H9 (cell line): ENCODE data around the gene SLC35F3. TPM values are rescaled to one million over a fixed set of nuclear protein-coding genes. Genes with fewer than 3 reads are reported as not detected.

Experiments
- DNase-seq: peaks from one replicate; pipeline ENCODE4 v3.0.0-alpha.2; 2017
- H2AFZ ChIP-seq: one replicate; pipeline ENCODE4 v1.6.1; 2013; ENCODE audit warnings: mild to moderate bottlenecking, low read length, control low read depth, moderate library complexity
- H2AK5ac ChIP-seq: 2 replicates; pipeline ENCODE4 v1.6.1; 2013; ENCODE audit warnings: low read length, control low read depth, mixed read lengths; ENCODE audit not compliant: insufficient read length
- H2BK120ac ChIP-seq: one replicate; pipeline ENCODE4 v1.6.1; 2013; ENCODE audit warnings: low read depth, mild to moderate bottlenecking, low read length, control low read depth, inconsistent platforms; ENCODE audit not compliant: poor library complexity, severe bottlenecking
- H2BK12ac ChIP-seq: 2 replicates; pipeline ENCODE4 v1.6.1; 2013; ENCODE audit warnings: low read length, control low read depth, mixed read lengths, low read depth; ENCODE audit not compliant: insufficient read length
- H2BK15ac ChIP-seq: 2 replicates; pipeline ENCODE4 v1.6.1; 2013; ENCODE audit warnings: low read depth, low read length, control low read depth
- H2BK20ac ChIP-seq: one replicate; pipeline ENCODE4 v1.6.1; 2013; ENCODE audit warnings: low read depth, mild to moderate bottlenecking, low read length, control low read depth, inconsistent platforms; ENCODE audit not compliant: poor library complexity, severe bottlenecking
- H2BK5ac ChIP-seq: 2 replicates; pipeline ENCODE4 v1.6.1; 2013; ENCODE audit warnings: low read length, control low read depth, mixed read lengths; ENCODE audit not compliant: insufficient read length
- H3K14ac ChIP-seq: 2 replicates; pipeline ENCODE4 v1.6.1; 2013; ENCODE audit warnings: low read length, control low read depth; ENCODE audit not compliant: insufficient read depth
- H3K18ac ChIP-seq: 2 replicates; pipeline ENCODE4 v1.6.1; 2013; ENCODE audit warnings: low read depth, mild to moderate bottlenecking, mixed read lengths, low read length, control low read depth; ENCODE audit not compliant: insufficient read length
- H3K23ac ChIP-seq: 2 replicates; pipeline ENCODE4 v1.6.1; 2013; ENCODE audit warnings: low read length, control low read depth, mixed read lengths, low read depth; ENCODE audit not compliant: insufficient read length
- H3K23me2 ChIP-seq: 2 replicates; pipeline ENCODE4 v1.6.1; 2013; ENCODE audit warnings: low read depth, mild to moderate bottlenecking, mixed read lengths, low read length, control low read depth; ENCODE audit not compliant: insufficient read length, poor library complexity, severe bottlenecking
- H3K27ac ChIP-seq: 2 replicates; pipeline ENCODE4 v1.5.1; 2013; ENCODE audit warnings: low read length, control low read depth, mixed read lengths, low read depth; ENCODE audit not compliant: insufficient read length
- H3K27me3 ChIP-seq: 2 replicates; pipeline ENCODE4 v1.6.1; 2013; ENCODE audit warnings: low read length, control low read depth, inconsistent platforms; ENCODE audit not compliant: insufficient read depth
- H3K4ac ChIP-seq: 2 replicates; pipeline ENCODE4 v1.6.1; 2013; ENCODE audit warnings: low read depth, mild to moderate bottlenecking, control low read depth, inconsistent platforms, low read length, moderate library complexity
- H3K4me1 ChIP-seq: 2 replicates; pipeline ENCODE4 v1.6.1; 2013; ENCODE audit warnings: low read length, control low read depth, inconsistent platforms; ENCODE audit not compliant: insufficient read depth
- H3K4me2 ChIP-seq: 2 replicates; pipeline ENCODE4 v1.6.1; 2013; ENCODE audit warnings: low read length, control low read depth, mixed read lengths; ENCODE audit not compliant: insufficient read length, insufficient read depth
- H3K56ac ChIP-seq: 2 replicates; pipeline ENCODE4 v1.6.1; 2013; ENCODE audit warnings: low read depth, mild to moderate bottlenecking, mixed read lengths, low read length, control low read depth; ENCODE audit not compliant: insufficient read length
- H3K79me1 ChIP-seq: 2 replicates; pipeline ENCODE4 v1.6.1; 2013; ENCODE audit warnings: low read depth, mild to moderate bottlenecking, moderate library complexity, low read length, control low read depth, inconsistent platforms; ENCODE audit not compliant: insufficient read depth, poor library complexity, severe bottlenecking
- H3K79me2 ChIP-seq: 2 replicates; pipeline ENCODE4 v1.6.1; 2013; ENCODE audit warnings: low read length, control low read depth, inconsistent platforms; ENCODE audit not compliant: insufficient read depth
- H3K9ac ChIP-seq: 2 replicates; pipeline ENCODE4 v1.6.1; 2013; ENCODE audit warnings: low read length, control low read depth, mixed read lengths; ENCODE audit not compliant: insufficient read length; ENCODE audit errors: extremely low read depth
- H3K9me3 ChIP-seq: one replicate; pipeline ENCODE4 v1.6.1; 2013; ENCODE audit warnings: low read depth, low read length, inconsistent platforms; ENCODE audit not compliant: control insufficient read depth
- H3T11ph ChIP-seq: one replicate; pipeline ENCODE4 v1.6.1; 2013; ENCODE audit warnings: mild to moderate bottlenecking, low read length, control low read depth, inconsistent platforms
- H4K20me1 ChIP-seq: one replicate; pipeline ENCODE4 v1.6.1; 2013; ENCODE audit not compliant: control insufficient read depth, insufficient read length, insufficient read depth
- H4K5ac ChIP-seq: 2 replicates; pipeline ENCODE4 v1.6.1; 2013; ENCODE audit warnings: low read depth, mild to moderate bottlenecking, mixed read lengths, low read length, control low read depth; ENCODE audit not compliant: insufficient read length
- H4K8ac ChIP-seq: replicated peaks from 2 replicates; pipeline ENCODE4 v1.6.1; 2013; ENCODE audit warnings: low read length, control low read depth, mixed read lengths, low read depth; ENCODE audit not compliant: insufficient read length
- H4K91ac ChIP-seq: 2 replicates; pipeline ENCODE4 v1.6.1; 2013; ENCODE audit warnings: low read depth, mild to moderate bottlenecking, moderate library complexity, mixed read lengths, low read length, control low read depth; ENCODE audit not compliant: insufficient read length
- H3K27ac Mint-ChIP-seq, 3 experiments: 2 replicates in 2 of 3; 3 replicates in 1 of 3; pipeline ENCODE4 v1.8.0; 2020 to 2021; ENCODE audit warnings: mixed read lengths in 3 of 3, mild to moderate bottlenecking in 1 of 3, moderate library complexity in 1 of 3
- H3K27me3 Mint-ChIP-seq: 2 replicates; pipeline ENCODE4 v1.8.0; 2021; ENCODE audit warnings: low read depth, mild to moderate bottlenecking, moderate library complexity, mixed read lengths
- H3K36me3 Mint-ChIP-seq, 3 experiments: 2 replicates in 2 of 3; 3 replicates in 1 of 3; pipeline ENCODE4 v1.8.0; 2020 to 2021; ENCODE audit warnings: low read depth in 3 of 3, mixed read lengths in 3 of 3; ENCODE audit not compliant: insufficient read depth in 1 of 3
- H3K4me1 Mint-ChIP-seq, 2 experiments: 2 replicates each; pipeline ENCODE4 v1.8.0; 2020; ENCODE audit warnings: mixed read lengths in 2 of 2
- H3K4me3 Mint-ChIP-seq, 2 experiments: 2 replicates in 1 of 2; 3 replicates in 1 of 2; pipeline ENCODE4 v1.8.0; 2020 to 2021; ENCODE audit warnings: mild to moderate bottlenecking in 2 of 2, mixed read lengths in 2 of 2, moderate library complexity in 1 of 2
- H3K9me3 Mint-ChIP-seq, 2 experiments: 2 replicates in 1 of 2; 3 replicates in 1 of 2; pipeline ENCODE4 v1.8.0; 2020; ENCODE audit warnings: mild to moderate bottlenecking in 2 of 2, mixed read lengths in 2 of 2, moderate library complexity in 1 of 2
- WGBS: extraction: QIAGEN DNeasy Blood & Tissue Kit; methylation state at CpG from one replicate; pipeline ENCODE4 v1.1.7; 2013; ENCODE audit warnings: missing lambda C conversion rate, low lambda C conversion rate, mixed read lengths; ENCODE audit not compliant: insufficient read length; ENCODE audit errors: extremely low coverage; 5-methylcytosine and 5-hydroxymethylcytosine counted together
- total RNA-seq: library from RNA; stranded (reverse); gene quantifications from 2 replicates; pipeline ENCODE4 v1.2.1, GENCODE V29; 2021
- TF ChIP-seq, protein P1 (sequence below): fragments of 200-600 bp; sonication (generic); conservative IDR thresholded peaks from 3 replicates; pipeline ENCODE4 v1.8.0; 2021; ENCODE audit warnings: antibody characterized with exemption, mild to moderate bottlenecking

SLC35F3 gene
- total RNA-seq, 1 experiment from 2014 or later, result 0.81 TPM

DNA sequence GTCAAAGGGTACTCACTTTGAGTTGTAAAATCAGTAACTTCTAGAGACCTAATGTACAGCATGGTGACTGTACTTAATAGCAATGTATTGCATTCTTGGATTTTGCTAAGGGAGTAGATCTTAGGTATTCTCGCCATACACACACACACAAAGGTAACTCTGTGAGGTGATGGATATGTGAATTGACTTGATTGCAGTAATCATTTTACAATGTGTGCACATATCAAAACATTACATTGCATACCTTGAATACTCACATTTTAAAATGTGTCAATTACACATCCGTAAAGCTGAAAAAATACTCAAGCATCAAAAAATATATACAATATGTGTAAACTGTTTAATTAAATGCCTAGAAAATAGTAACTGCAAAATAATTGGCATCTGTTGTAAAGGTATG is 86.0 kb downstream of the SLC35F3 start:
- no peak overlapping the region for H3K56ac ChIP-seq
- no peak overlapping the region for H3K4me3 Mint-ChIP-seq

More for the DNA sequence above, 86.0 kb downstream of the SLC35F3 start:
- no peak overlapping the region for H3K27ac Mint-ChIP-seq
- Histone ChIP-seq H3K4me1 (no peaks in the 10 kb centered on the region), H2AK5ac (no peak overlapping the region), H3T11ph (no peak overlapping the region), H3K9ac (no peak overlapping the region), H3K27me3 (no peaks in the 10 kb centered on the region), H3K14ac (no peak overlapping the region), H3K79me2 (no peaks in the 10 kb centered on the region), H3K18ac (no peak overlapping the region), H3K4ac (no peak overlapping the region), H2BK20ac (no peak overlapping the region), H3K79me1 (no peaks in the 10 kb centered on the region), H3K27ac (no peak overlapping the region), H2BK120ac (no peak overlapping the region), H4K91ac (no peak overlapping the region), H2BK5ac (no peak overlapping the region), H4K5ac (no peak overlapping the region), H3K23ac (no peak overlapping the region), H3K23me2 (no peaks in the 10 kb centered on the region), H2BK15ac (no peak overlapping the region), H3K4me2 (no peak overlapping the region), H2AFZ (no peak overlapping the region), H2BK12ac (no peak overlapping the region), H4K8ac (no peak overlapping the region), H4K20me1 (no peaks in the 10 kb centered on the region), H3K9me3 (no peaks in the 10 kb centered on the region)
- H3K27me3 Mint-ChIP-seq, result peaks cover 2% of the 10 kb centered on the region
- H3K4me1 Mint-ChIP-seq, result no peaks in the 10 kb centered on the region
- WGBS, result no CpG with 5 or more reads among the region's 2 CpGs
- TF ChIP-seq, protein P1, sequence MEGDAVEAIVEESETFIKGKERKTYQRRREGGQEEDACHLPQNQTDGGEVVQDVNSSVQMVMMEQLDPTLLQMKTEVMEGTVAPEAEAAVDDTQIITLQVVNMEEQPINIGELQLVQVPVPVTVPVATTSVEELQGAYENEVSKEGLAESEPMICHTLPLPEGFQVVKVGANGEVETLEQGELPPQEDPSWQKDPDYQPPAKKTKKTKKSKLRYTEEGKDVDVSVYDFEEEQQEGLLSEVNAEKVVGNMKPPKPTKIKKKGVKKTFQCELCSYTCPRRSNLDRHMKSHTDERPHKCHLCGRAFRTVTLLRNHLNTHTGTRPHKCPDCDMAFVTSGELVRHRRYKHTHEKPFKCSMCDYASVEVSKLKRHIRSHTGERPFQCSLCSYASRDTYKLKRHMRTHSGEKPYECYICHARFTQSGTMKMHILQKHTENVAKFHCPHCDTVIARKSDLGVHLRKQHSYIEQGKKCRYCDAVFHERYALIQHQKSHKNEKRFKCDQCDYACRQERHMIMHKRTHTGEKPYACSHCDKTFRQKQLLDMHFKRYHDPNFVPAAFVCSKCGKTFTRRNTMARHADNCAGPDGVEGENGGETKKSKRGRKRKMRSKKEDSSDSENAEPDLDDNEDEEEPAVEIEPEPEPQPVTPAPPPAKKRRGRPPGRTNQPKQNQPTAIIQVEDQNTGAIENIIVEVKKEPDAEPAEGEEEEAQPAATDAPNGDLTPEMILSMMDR, result no peak
- DNase-seq, result no peak
- no peaks in the 10 kb centered on the region for H3K36me3 Mint-ChIP-seq
- H3K9me3 Mint-ChIP-seq, result no peaks in the 10 kb centered on the region
